Gastroesophageal sphincter (tissue), 4 donors: Measurements from ENCODE around the gene XKR3. TPM values are rescaled to one million over a fixed set of nuclear protein-coding genes. Genes with fewer than 3 reads are reported as not detected.
"Not testable (repeated sequence)": the region's sequence is repeated elsewhere in the genome, so short reads cannot be mapped to it uniquely, and the experiment has no call there.

Experiments
- ATAC-seq: fragments of 150-250 bp; one replicate; pipeline ENCODE4 v1.9.1; 2016; ENCODE audit warnings: mild to moderate bottlenecking, moderate library complexity
- H3K27ac ChIP-seq, 4 donors: fragments of 200-600 bp; sonication (generic) in 3 of 4; 1 replicate in 3 of 4; 2 replicates in 1 of 4; pipeline ENCODE4 v1.5.1; 2016 to 2019
- H3K27me3 ChIP-seq: fragments of 200-600 bp; sonication (generic); one replicate; pipeline ENCODE4 v1.5.1; 2019
- H3K36me3 ChIP-seq, 2 donors: fragments of 200-600 bp; sonication (generic); one replicate each; pipeline ENCODE4 v1.5.1; 2019; ENCODE audit warnings: control low read depth in 1 of 2
- H3K4me1 ChIP-seq, 3 donors: fragments of 200-600 bp; sonication (generic); 1 replicate in 2 of 3; 2 replicates in 1 of 3; pipeline ENCODE4 v1.5.1; 2016 to 2019; ENCODE audit warnings: control low read depth in 2 of 3
- H3K4me3 ChIP-seq, 2 donors: fragments of 200-600 bp; sonication (generic); one replicate each; pipeline ENCODE4 v1.5.1; 2019; ENCODE audit warnings: mild to moderate bottlenecking in 1 of 2, moderate library complexity in 1 of 2
- H3K9me3 ChIP-seq, 3 donors: fragments of 200-600 bp; sonication (generic); one replicate each; pipeline ENCODE4 v1.5.1; 2017 to 2019; ENCODE audit warnings: control low read depth in 2 of 3
- CTCF ChIP-seq, 4 experiments: fragments of 200-600 bp in 2 of 4; fragments of 450-650 bp in 2 of 4; sonication (generic) in 1 of 4; IDR thresholded peaks; one replicate each; pipeline ENCODE4 v1.5.1; 2017 to 2019; ENCODE audit warnings: antibody characterized with exemption in 4 of 4, mild to moderate bottlenecking in 2 of 4, moderate library complexity in 2 of 4
- EP300 ChIP-seq: sonication (generic); formaldehyde crosslinking; IDR thresholded peaks from one replicate; pipeline ENCODE4 v1.6.1; 2017; ENCODE audit warnings: antibody characterized with exemption, mild to moderate bottlenecking
- POLR2A ChIP-seq, 2 donors: fragments of 450-650 bp; IDR thresholded peaks; one replicate each; pipeline ENCODE4 v1.6.1; 2017; ENCODE audit warnings: antibody characterized with exemption in 2 of 2, mild to moderate bottlenecking in 2 of 2, moderate library complexity in 1 of 2
- POLR2AphosphoS5 ChIP-seq: sonication (generic); formaldehyde crosslinking; IDR thresholded peaks from one replicate; pipeline ENCODE4 v1.6.1; 2017; ENCODE audit warnings: antibody characterized with exemption
- WGBS, 2 donors: methylation state at CpG; one replicate each; pipeline ENCODE4 v1.1.5; 2018; ENCODE audit warnings: low coverage in 1 of 2; 5-methylcytosine and 5-hydroxymethylcytosine counted together
- total RNA-seq, 4 donors: library from RNA; depleted of rRNA; stranded (reverse); fragments of >200 nt; gene quantifications; one replicate each; pipeline ENCODE4 v1.1.0, GENCODE V29; 2016

Gene XKR3
- not detected for total RNA-seq

- ATAC-seq, result peak; percentile 16
- no peak within 1 kb of the TSS for H3K4me3 ChIP-seq
- no peaks in the 10 kb centered on the region for H3K4me1 ChIP-seq
- H3K36me3 ChIP-seq, result no peaks in the 10 kb centered on the region
- H3K27ac ChIP-seq, result peak within 1 kb of the TSS in 1 of 4 donors; percentile 9
- TF ChIP-seq EP300, result no peak
- TF ChIP-seq POLR2A (IDR thresholded peaks at IDR 0.05), result no peak
- TF ChIP-seq CTCF (IDR thresholded peaks at IDR 0.05), result no peak
- no peak for TF ChIP-seq POLR2AphosphoS5
- WGBS, 2 donors, result 34 to 42% methylated on average over 9 of the region's 9 CpGs
- no peaks in the 10 kb centered on the region for H3K27me3 ChIP-seq
- no peaks in the 10 kb centered on the region for H3K9me3 ChIP-seq
Observed at GRCh38 chr22:16824716-16825687, at the start of gene XKR3. TSS of gene XKR3 (minus strand) at chr22:16825411. CDS start at chr22:16808073, 17,338 bp downstream.

- 30 to 69% methylated on average over 2 to 4 of the region's 6 CpGs for WGBS, 2 donors
Observed at GRCh38 chr22:16869640-16870039, 44.4 kb upstream of the XKR3 start.

GRCh38 chr22:16866167-16866566, 41.0 kb upstream of the XKR3 start:
- Histone ChIP-seq H3K4me3 (no peak overlapping the region), H3K9me3 (no peaks in the 10 kb centered on the region), H3K27me3 (no peaks in the 10 kb centered on the region), H3K4me1 (no peaks in the 10 kb centered on the region), H3K36me3 (no peaks in the 10 kb centered on the region), H3K27ac (no peak overlapping the region)
- WGBS, 2 donors, result 83 to 86% methylated on average over 1 to 2 of the region's 3 CpGs
- no peak for ATAC-seq
- TF ChIP-seq CTCF (IDR thresholded peaks at IDR 0.05), result no peak
- no peak for TF ChIP-seq EP300
- no peak for TF ChIP-seq POLR2A (IDR thresholded peaks at IDR 0.05)
- TF ChIP-seq POLR2AphosphoS5, result no peak

More at GRCh38 chr22:16869640-16870039, 44.4 kb upstream of the XKR3 start:
- not testable (repeated sequence) for H3K4me1 ChIP-seq, H3K27ac ChIP-seq, H3K9me3 ChIP-seq, H3K4me3 ChIP-seq, ATAC-seq, H3K36me3 ChIP-seq, H3K27me3 ChIP-seq

- not testable (repeated sequence) for H3K4me1 ChIP-seq, H3K36me3 ChIP-seq, H3K9me3 ChIP-seq, H3K27me3 ChIP-seq, ATAC-seq, H3K27ac ChIP-seq, H3K4me3 ChIP-seq
- 76 to 83% methylated on average over 7 to 9 of the region's 9 CpGs for WGBS, 2 donors
Observed at GRCh38 chr22:16856851-16857250, 31.6 kb upstream of the XKR3 start.

- ATAC-seq, result no peak
- no peak for TF ChIP-seq POLR2AphosphoS5
- TF ChIP-seq POLR2A (IDR thresholded peaks at IDR 0.05), result no peak
- TF ChIP-seq EP300, result no peak
- TF ChIP-seq CTCF (IDR thresholded peaks at IDR 0.05), result no peak
- H3K36me3 ChIP-seq, result no peaks in the 10 kb centered on the region
- no peaks in the 10 kb centered on the region for H3K9me3 ChIP-seq
- H3K4me3 ChIP-seq, result no peak overlapping the region
- H3K27ac ChIP-seq, result no peak overlapping the region
- no peaks in the 10 kb centered on the region for H3K4me1 ChIP-seq
- no peaks in the 10 kb centered on the region for H3K27me3 ChIP-seq
Observed at GRCh38 chr22:16854631-16855030, 29.4 kb upstream of the XKR3 start.

- H3K9me3 ChIP-seq, H3K4me3 ChIP-seq, ATAC-seq, H3K36me3 ChIP-seq, H3K4me1 ChIP-seq, H3K27ac ChIP-seq, H3K27me3 ChIP-seq: not testable (repeated sequence)
- 20 to 56% methylated on average over 1 of the region's 1 CpG for WGBS, 2 donors
Observed at GRCh38 chr22:16851268-16851996, 26.2 kb upstream of the XKR3 start.
